OCI-LY3 (cell line): ENCODE results near the gene KRT6B.

Source experiments
- H2AFZ ChIP-seq: fragments of 200-600, 300-600 bp; shearing (Covaris generic); 2 replicates; pipeline ENCODE4 v1.6.0; 2014; ENCODE audit warnings: antibody characterized with exemption, low read depth, low read length
- H3K27ac ChIP-seq: fragments of 200-600, 300-600 bp; sonication (generic); 2 replicates; pipeline ENCODE4 v1.5.1; 2014; ENCODE audit warnings: mild to moderate bottlenecking, low read length, moderate library complexity, mixed read lengths
- H3K27me3 ChIP-seq: fragments of 200-600, 300-600 bp; sonication (generic); 2 replicates; pipeline ENCODE4 v1.6.1; 2014; ENCODE audit warnings: low read depth, low read length, mixed read lengths
- H3K36me3 ChIP-seq: fragments of 200-600, 300-600 bp; sonication (generic); replicated peaks from 2 replicates; pipeline ENCODE3; 2014; ENCODE audit warnings: low read depth, low read length, mixed read lengths
- H3K4me1 ChIP-seq: fragments of 300-600, 200-600 bp; sonication (generic); 2 replicates; pipeline ENCODE4 v1.6.1; 2014; ENCODE audit warnings: low read length, mixed read lengths
- H3K4me2 ChIP-seq: fragments of 200-600, 300-600 bp; sonication (generic); 2 replicates; pipeline ENCODE4 v1.6.1; 2014; ENCODE audit warnings: low read length, mixed read lengths
- H3K4me3 ChIP-seq: fragments of 300-600, 200-600 bp; sonication (generic); 2 replicates; pipeline ENCODE4 v1.5.1; 2014; ENCODE audit warnings: antibody characterized with exemption, mild to moderate bottlenecking, low read length, moderate library complexity
- H3K79me2 ChIP-seq: fragments of 300-600, 200-600 bp; shearing (Covaris generic); 2 replicates; pipeline ENCODE4 v1.6.1; 2014; ENCODE audit warnings: mild to moderate bottlenecking, low read length, mixed read lengths
- H3K9ac ChIP-seq: fragments of 300-600, 200-600 bp; shearing (Covaris generic); 2 replicates; pipeline ENCODE4 v1.6.0; 2014; ENCODE audit warnings: mild to moderate bottlenecking, low read length, moderate library complexity
- H3K9me3 ChIP-seq: fragments of 200-600, 300-600 bp; shearing (Covaris generic); 2 replicates; pipeline ENCODE4 v1.6.1; 2014; ENCODE audit warnings: low read length, mixed read lengths; ENCODE audit not compliant: insufficient read depth
- H4K20me1 ChIP-seq: fragments of 200-600, 300-600 bp; sonication (generic); 2 replicates; pipeline ENCODE4 v1.6.1; 2016; ENCODE audit warnings: low read length, mixed read lengths; ENCODE audit not compliant: insufficient read depth
- CTCF ChIP-seq: fragments of 200-600, 300-600 bp; sonication (generic); IDR thresholded peaks from 2 replicates; pipeline ENCODE4 v1.5.1; 2014; ENCODE audit warnings: antibody characterized with exemption, low read length, low read depth
- EZH2phosphoT487 ChIP-seq: fragments of 200-600 bp; shearing (Covaris generic); IDR thresholded peaks from 2 replicates; pipeline ENCODE4 v1.6.1; 2018; ENCODE audit warnings: antibody characterized with exemption, mixed run types, low read depth

Gene KRT6B

GRCh38 chr12:52402377-52402776, 49.6 kb downstream of the KRT6B start:
- TF ChIP-seq EZH2phosphoT487, result no peak
- no peak for TF ChIP-seq CTCF
- Histone ChIP-seq H2AFZ (no peak overlapping the region), H3K36me3 (no peaks in the 10 kb centered on the region), H3K79me2 (no peaks in the 10 kb centered on the region), H3K4me1 (no peaks in the 10 kb centered on the region), H4K20me1 (no peaks in the 10 kb centered on the region), H3K9me3 (no peaks in the 10 kb centered on the region), H3K4me3 (no peak overlapping the region), H3K27ac (no peak overlapping the region), H3K9ac (no peak overlapping the region), H3K27me3 (0 out of 2 replicates have a peak, but pooled peaks cover 4% of the 10 kb centered on the region), H3K4me2 (no peak overlapping the region)

GRCh38 chr12:52401926-52402325, 50.0 kb downstream of the KRT6B start:
- Histone ChIP-seq H3K4me2 (no peak overlapping the region), H3K4me1 (no peaks in the 10 kb centered on the region), H3K36me3 (no peaks in the 10 kb centered on the region), H3K27me3 (peaks cover 7% of the 10 kb centered on the region), H3K4me3 (no peak overlapping the region), H3K79me2 (no peaks in the 10 kb centered on the region), H2AFZ (no peak overlapping the region), H4K20me1 (no peaks in the 10 kb centered on the region), H3K9ac (no peak overlapping the region), H3K27ac (no peak overlapping the region), H3K9me3 (no peaks in the 10 kb centered on the region)
- TF ChIP-seq EZH2phosphoT487, result no peak
- TF ChIP-seq CTCF, result no peak

GRCh38 chr12:52401526-52401925, 50.4 kb downstream of the KRT6B start:
- Histone ChIP-seq H3K4me3 (no peak overlapping the region), H3K27ac (no peak overlapping the region), H3K4me2 (no peak overlapping the region), H3K9ac (no peak overlapping the region), H2AFZ (no peak overlapping the region), H3K27me3 (peaks cover 11% of the 10 kb centered on the region), H3K79me2 (no peaks in the 10 kb centered on the region), H3K4me1 (no peaks in the 10 kb centered on the region), H3K36me3 (no peaks in the 10 kb centered on the region), H3K9me3 (no peaks in the 10 kb centered on the region), H4K20me1 (no peaks in the 10 kb centered on the region)
- TF ChIP-seq EZH2phosphoT487 (no peak), CTCF (no peak)

- no peaks in the 10 kb centered on the region for H3K36me3 ChIP-seq
- H3K9ac ChIP-seq, result no peak overlapping the region
- H3K27ac ChIP-seq, result no peak overlapping the region
- no peak for TF ChIP-seq EZH2phosphoT487
- no peak for TF ChIP-seq CTCF
- H3K4me3 ChIP-seq, result no peak overlapping the region
- H3K4me2 ChIP-seq, result no peak overlapping the region
- H3K27me3 ChIP-seq, result peaks cover 12% of the 10 kb centered on the region
- no peaks in the 10 kb centered on the region for H3K79me2 ChIP-seq
- H3K9me3 ChIP-seq, result no peaks in the 10 kb centered on the region
- H3K4me1 ChIP-seq, result no peaks in the 10 kb centered on the region
- H2AFZ ChIP-seq, result no peak overlapping the region
- H4K20me1 ChIP-seq, result no peaks in the 10 kb centered on the region
Measured at GRCh38 chr12:52400906-52401305, 51.0 kb downstream of the KRT6B start.
